GM20000 (cell line): ENCODE data around the gene MGST1.

Source experiments
- DNase-seq: peaks from one replicate; pipeline ENCODE4 v3.0.0; 2012; ENCODE audit warnings: low spot score
- TF ChIP-seq, protein P1 (sequence below): IDR thresholded peaks from 2 replicates; pipeline ENCODE4 v1.5.1; 2012; ENCODE audit warnings: mild to moderate bottlenecking, control low read depth; ENCODE audit errors: extremely low read depth, missing control alignments

MGST1 gene, protein sequence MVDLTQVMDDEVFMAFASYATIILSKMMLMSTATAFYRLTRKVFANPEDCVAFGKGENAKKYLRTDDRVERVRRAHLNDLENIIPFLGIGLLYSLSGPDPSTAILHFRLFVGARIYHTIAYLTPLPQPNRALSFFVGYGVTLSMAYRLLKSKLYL

DNA sequence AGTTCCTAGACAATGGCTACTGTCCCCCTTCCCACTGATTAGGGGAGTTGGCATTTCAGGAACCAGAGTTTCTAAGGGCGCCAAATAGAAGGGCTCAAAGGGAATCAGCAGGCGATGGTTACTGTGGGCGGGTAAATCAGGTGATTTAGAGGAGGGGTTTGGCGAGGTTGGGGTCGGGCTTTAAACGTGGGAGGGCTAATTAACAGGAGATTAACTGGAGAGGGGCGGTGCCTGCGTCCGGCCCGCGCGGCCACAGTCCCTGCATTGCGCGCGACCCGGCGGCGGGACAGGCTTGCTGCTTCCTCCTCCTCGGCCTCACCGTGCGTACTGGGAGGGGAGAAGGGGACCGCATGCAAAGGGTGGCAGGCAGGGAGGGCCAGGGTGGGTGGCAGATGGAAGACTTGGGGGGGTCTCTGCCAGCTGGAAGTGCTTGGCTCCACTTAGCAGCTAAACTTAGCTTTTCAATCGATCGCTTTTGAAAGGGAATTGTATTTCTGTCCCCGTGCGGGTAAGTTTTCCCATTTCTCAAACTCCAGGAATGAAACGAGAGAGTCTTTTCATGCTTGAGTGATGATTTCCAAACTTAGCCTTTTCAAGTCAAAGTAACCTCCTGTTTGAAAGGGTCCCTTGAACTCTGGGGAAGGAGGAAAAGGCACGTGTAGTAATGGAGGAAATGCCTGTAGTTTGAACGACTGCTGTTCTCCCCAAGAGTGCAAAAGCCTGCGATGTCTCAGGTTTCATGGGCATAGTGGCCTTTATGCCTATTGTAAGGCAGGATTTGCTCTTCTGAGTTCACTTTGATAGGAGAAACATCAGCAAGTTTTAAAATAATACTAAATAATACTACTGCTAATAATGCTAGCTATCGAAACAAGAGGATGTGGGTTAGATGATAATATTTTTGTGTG is at the start of gene MGST1:
Gene MGST1, plus strand, starts transcription at position 255 of the 908 bp plus-strand sequence. CDS start 6,608 bp downstream, outside the sequence.
- TF ChIP-seq, protein P1, sequence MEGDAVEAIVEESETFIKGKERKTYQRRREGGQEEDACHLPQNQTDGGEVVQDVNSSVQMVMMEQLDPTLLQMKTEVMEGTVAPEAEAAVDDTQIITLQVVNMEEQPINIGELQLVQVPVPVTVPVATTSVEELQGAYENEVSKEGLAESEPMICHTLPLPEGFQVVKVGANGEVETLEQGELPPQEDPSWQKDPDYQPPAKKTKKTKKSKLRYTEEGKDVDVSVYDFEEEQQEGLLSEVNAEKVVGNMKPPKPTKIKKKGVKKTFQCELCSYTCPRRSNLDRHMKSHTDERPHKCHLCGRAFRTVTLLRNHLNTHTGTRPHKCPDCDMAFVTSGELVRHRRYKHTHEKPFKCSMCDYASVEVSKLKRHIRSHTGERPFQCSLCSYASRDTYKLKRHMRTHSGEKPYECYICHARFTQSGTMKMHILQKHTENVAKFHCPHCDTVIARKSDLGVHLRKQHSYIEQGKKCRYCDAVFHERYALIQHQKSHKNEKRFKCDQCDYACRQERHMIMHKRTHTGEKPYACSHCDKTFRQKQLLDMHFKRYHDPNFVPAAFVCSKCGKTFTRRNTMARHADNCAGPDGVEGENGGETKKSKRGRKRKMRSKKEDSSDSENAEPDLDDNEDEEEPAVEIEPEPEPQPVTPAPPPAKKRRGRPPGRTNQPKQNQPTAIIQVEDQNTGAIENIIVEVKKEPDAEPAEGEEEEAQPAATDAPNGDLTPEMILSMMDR, result no peak
- DNase-seq, result peak; percentile 21

DNA sequence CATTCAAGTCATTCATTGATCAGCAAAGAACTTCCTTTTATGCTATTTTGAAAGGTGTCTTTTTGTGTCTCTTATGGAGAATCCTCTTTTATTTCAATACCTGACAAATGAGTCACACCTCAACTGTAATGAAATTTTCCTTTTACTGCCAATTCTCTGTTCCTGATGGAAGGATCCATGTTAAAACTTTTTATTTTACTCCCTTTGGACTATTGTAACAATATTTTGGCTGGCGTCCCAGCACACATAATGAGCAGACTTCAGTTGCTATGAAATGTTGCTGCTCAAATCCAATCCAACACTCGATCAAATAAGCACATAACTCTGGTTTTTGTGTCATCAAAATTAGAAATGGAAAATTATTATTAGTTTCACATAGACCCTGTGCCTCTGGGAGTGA is 48.0 kb upstream of the MGST1 start:
- no peak for DNase-seq
- TF ChIP-seq, protein P1, result no peak

DNA sequence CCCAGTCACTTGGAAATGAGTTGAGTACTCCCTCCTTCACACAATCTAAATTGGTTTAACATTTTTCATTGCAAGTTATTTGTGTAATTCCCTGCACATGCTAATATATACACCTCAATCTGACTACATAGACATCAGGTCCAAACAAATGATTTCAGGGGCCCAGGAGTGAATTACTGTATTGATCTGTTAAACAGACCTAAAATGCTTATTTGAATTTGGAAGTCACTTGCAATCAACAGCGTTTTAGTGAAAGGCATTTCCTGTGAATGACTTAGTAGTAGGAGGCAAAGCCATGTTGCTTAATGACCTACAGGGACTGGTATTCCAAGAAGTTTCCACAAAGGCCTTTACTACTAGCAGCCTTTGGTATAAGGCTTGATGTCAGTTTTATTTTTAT is 47.3 kb upstream of the MGST1 start:
- TF ChIP-seq, protein P1, result no peak
- no peak for DNase-seq

DNA sequence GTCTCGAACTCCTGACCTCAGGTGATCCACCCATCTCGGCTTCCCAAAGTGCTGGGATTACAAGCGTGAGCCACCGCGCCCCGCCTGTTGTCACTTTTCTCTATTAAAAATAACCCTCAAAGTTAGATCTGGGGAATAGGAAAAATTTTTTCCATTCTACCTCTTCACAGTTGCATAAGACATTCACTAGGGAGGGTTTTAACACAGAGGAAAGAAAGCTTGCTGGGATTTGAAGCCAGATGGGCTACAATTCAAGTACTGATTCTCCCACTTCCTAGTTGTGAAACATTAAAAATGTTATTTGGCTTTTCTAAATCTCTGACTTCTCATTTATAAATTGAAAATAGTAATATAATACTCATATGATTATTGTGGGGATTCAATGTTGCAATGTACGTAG is 46.7 kb upstream of the MGST1 start:
- TF ChIP-seq, protein P1, result no peak
- DNase-seq, result no peak

DNA sequence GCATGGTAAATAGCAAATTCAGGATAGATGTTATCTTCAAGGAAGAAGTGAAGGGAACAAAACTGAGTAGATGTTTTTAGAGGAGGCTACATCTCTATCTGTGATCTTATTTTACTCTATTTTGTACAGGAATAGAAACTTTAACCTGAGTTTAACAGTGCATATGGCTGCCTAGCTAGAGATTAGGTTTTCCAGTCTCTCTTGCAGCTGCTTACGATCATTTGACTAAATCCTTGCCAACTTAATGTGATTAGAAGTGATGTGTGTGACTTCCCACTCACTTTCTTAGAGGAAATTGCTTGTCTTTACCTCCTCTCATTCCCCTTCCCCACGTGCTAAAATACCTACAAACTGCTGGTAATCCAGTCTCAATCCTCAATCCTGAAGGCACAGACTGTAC is 43.5 kb upstream of the MGST1 start:
- TF ChIP-seq, protein P1, result no peak
- DNase-seq, result no peak

DNA sequence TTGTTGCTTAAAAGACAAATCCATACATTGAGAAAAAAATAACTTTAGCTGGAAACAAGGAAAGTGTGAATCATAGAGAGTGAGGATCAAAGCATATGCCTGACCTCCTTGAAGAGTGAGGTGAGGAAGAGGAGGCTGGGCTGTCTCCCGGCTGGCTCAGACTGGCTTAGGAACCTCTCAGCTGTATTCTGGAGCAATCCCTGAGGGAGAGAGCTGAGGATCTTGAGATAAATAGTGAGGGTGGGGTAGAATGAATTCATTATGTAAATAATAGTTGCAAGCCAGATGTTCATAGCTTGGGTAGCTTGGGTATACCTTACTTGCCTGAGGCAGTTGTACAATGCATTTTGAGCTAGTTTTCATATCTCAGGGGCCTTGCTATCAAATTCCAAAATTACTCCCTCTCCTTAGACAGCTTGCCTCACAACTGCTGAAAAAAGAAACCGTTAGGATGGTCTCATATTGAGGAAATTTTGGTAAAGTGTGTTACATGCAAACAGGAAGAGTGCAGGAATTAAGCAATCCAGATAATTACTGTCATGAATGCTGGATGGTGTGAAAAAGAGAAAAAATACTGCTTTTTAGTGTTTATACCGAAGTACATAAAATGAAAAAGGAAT is 39.5 kb upstream of the MGST1 start:
- no peak for DNase-seq
- TF ChIP-seq, protein P1, result no peak

DNA sequence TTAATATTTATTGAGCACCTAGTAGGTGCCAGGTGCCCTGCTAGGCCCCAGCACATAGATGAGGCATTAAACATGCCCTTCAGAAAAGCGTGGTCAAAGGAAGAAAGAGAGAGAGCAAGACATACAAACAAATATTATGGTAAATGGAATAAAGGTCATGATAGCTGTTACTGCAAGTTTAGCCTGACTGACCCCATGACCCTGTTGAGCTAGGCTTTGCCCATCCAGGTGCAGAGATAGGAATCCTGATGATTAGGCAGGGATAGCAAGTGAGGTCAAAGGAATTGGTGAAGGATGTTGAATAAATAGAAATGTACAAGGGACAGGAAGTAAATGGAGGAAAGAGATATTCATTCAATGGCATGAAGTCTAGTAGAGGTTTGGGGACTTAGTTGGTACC is 36.5 kb upstream of the MGST1 start:
- TF ChIP-seq, protein P1, result no peak
- no peak for DNase-seq
